ENCODE measurements around the gene LYRM7.
"Not testable (repeated sequence)": the region's sequence is repeated elsewhere in the genome, so short reads cannot be mapped to it uniquely, and the experiment has no call there.

Gene LYRM7

DNA sequence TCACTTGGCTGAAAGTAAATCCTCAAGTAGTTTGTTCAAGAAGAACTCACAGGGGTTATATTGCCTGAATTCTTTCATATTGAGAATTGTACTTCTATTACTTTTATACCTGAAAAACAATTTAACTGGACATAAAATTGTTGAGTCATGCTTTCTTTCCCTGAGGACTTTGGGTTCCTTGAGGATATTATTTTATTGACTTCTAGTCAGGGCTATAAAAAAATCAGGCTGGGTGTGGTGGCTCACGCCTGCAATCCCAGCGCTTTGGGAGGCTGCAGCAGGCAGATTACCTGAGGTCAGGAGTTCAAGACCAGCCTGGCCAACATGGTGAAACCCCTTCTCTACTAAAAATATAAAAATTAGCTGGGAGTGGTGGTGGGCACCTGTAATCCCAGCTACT lies 75.2 kb downstream of the LYRM7 start:
- Histone ChIP-seq H3K9me3 (no peaks in the 10 kb centered on the region), H3K4me3 (ENCODE audit: low read depth in 1 of 2, low read length in 1 of 2) (no peak overlapping the region), H3K27me3 (no peaks in the 10 kb centered on the region), H3K4me1 (ENCODE audit: control insufficient read depth in 1 of 2, insufficient read depth in 1 of 2, low read depth in 1 of 2, low read length in 1 of 2) (peaks cover under 1 to 5% of the 10 kb centered on the region in 2 experiments), H3K27ac (no peak overlapping the region), H3K36me3 (no peaks in the 10 kb centered on the region)
- no peak for TF ChIP-seq CTCF (IDR thresholded peaks at IDR 0.05)

GRCh38 chr5:131246504-131246903 lies 75.8 kb downstream of the LYRM7 start:
- Histone ChIP-seq H3K4me1 (ENCODE audit: control insufficient read depth in 1 of 2, insufficient read depth in 1 of 2, low read depth in 1 of 2, low read length in 1 of 2) (peaks cover 6 to 11% of the 10 kb centered on the region in 2 experiments), H3K9me3 (no peaks in the 10 kb centered on the region), H3K27ac (no peak overlapping the region), H3K27me3 (no peaks in the 10 kb centered on the region), H3K4me3 (ENCODE audit: low read depth in 1 of 2, low read length in 1 of 2) (no peak overlapping the region), H3K36me3 (no peaks in the 10 kb centered on the region)
- TF ChIP-seq CTCF (IDR thresholded peaks at IDR 0.05), result no peak

DNA sequence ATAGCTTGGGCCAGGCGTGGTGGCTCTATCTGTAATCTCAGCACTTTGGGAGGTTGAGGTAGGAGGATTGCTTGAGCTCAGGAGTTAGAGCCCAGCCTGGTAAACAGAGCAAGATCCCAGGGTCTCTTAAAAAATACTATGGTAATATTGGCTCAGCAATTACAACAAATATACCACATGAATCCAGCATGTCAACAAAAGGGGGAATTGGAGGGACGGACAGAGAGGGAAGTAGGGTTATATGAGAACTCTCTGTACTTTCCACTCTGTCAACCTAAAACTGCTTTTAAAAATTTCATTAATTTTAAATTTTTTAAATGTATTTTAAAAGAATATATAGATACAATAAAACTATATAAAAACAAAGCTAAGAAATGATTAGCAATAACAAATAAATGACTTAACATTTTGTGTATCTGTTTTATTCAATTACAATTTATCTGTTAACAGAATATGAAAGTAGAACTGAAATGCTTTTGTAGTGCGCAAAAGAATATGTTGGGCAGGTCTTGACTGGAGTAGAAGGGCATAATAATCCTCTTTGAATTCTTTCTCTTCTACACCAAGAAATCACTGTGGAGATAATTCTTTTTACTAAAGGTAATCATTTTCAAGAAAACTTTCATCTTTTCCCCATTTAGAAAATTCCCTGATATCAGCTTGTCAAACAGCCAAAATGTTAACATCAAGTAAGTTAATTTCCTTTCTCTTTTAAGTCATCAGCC lies 80.2 kb downstream of the LYRM7 start:
- Histone ChIP-seq H3K36me3 (no peaks in the 10 kb centered on the region), H3K9me3 (no peaks in the 10 kb centered on the region), H3K27ac (peak overlapping the region; percentile 96), H3K27me3 (no peaks in the 10 kb centered on the region), H3K4me3 (ENCODE audit: low read depth in 1 of 2, low read length in 1 of 2) (no peak overlapping the region), H3K4me1 (ENCODE audit: control insufficient read depth in 1 of 2, insufficient read depth in 1 of 2, low read depth in 1 of 2, low read length in 1 of 2) (peaks cover 50 to 54% of the 10 kb centered on the region in 2 experiments)
- no peak for TF ChIP-seq CTCF (IDR thresholded peaks at IDR 0.05)

DNA sequence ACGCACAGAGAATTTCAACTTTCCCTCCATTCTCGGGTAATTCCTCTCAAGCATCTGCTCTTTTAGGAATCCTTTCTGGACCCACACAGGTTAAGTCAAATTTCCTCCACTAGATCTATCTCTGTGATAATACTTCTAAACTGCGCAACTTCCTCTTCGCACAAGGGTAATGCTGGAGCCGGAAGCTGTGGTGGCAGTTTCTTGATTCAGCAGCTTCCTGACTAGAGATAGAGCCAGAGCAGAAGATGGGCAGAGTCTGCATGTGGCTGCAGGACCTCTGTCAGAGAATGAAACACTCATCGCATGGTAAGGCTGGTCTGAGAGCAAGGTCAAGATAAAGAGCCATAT lies 82.1 kb downstream of the LYRM7 start:
- H3K4me3 ChIP-seq (ENCODE audit: low read depth in 1 of 2, low read length in 1 of 2), result peak overlapping the region; percentile 49 to 64
- H3K36me3 ChIP-seq, result no peaks in the 10 kb centered on the region
- H3K27ac ChIP-seq, result peak overlapping the region; percentile 96
- H3K4me1 ChIP-seq (ENCODE audit: control insufficient read depth in 1 of 2, insufficient read depth in 1 of 2, low read depth in 1 of 2, low read length in 1 of 2), result peaks cover 69 to 73% of the 10 kb centered on the region in 2 experiments
- no peaks in the 10 kb centered on the region for H3K27me3 ChIP-seq
- TF ChIP-seq CTCF (IDR thresholded peaks at IDR 0.05), result no peak
- no peaks in the 10 kb centered on the region for H3K9me3 ChIP-seq

GRCh38 chr5:131254025-131254424 lies 83.3 kb downstream of the LYRM7 start:
- not testable (repeated sequence) for H3K36me3 ChIP-seq, H3K9me3 ChIP-seq, H3K27me3 ChIP-seq
- Histone ChIP-seq H3K4me1 (ENCODE audit: control insufficient read depth in 1 of 2, insufficient read depth in 1 of 2, low read depth in 1 of 2, low read length in 1 of 2) (peaks cover 81 to 85% of the 10 kb centered on the region in 2 experiments), H3K27ac (peak overlapping the region; percentile 96), H3K4me3 (ENCODE audit: low read depth in 1 of 2, low read length in 1 of 2) (peak overlapping the region in 1 of 2 experiments; percentile 64)

- H3K27me3 ChIP-seq, result no peaks in the 10 kb centered on the region
- no peaks in the 10 kb centered on the region for H3K36me3 ChIP-seq
- H3K27ac ChIP-seq, result peak overlapping the region; percentile 96
- no peaks in the 10 kb centered on the region for H3K9me3 ChIP-seq
- H3K4me3 ChIP-seq (ENCODE audit: low read depth in 1 of 2, low read length in 1 of 2), result peak overlapping the region in 1 of 2 experiments; percentile 64
- no peak for TF ChIP-seq CTCF (IDR thresholded peaks at IDR 0.05)
- peaks cover 81 to 91% of the 10 kb centered on the region in 2 experiments for H3K4me1 ChIP-seq (ENCODE audit: control insufficient read depth in 1 of 2, insufficient read depth in 1 of 2, low read depth in 1 of 2, low read length in 1 of 2)
Observed at GRCh38 chr5:131254741-131255140, 84.0 kb downstream of the LYRM7 start.

Measured in neutrophil (primary cell).